Brain microvascular endothelial cell (primary cell): Measurements from ENCODE around the gene LMAN2.

Source experiments
- DNase-seq: peaks from one replicate; pipeline ENCODE4 v3.0.0-alpha.2; 2020
- H3K27ac ChIP-seq: fragments of 250-450 bp; sonication (Bioruptor Pico); 2 replicates; pipeline ENCODE4 v1.5.1; 2020; ENCODE audit warnings: mild to moderate bottlenecking, moderate library complexity
- H3K27me3 ChIP-seq: fragments of 250-450 bp; sonication (Bioruptor Pico); replicated peaks from 2 replicates; pipeline ENCODE4 v1.5.1; 2020; ENCODE audit warnings: mild to moderate bottlenecking
- H3K36me3 ChIP-seq: fragments of 250-450 bp; sonication (Bioruptor Pico); replicated peaks from 2 replicates; pipeline ENCODE4 v1.5.1; 2020; ENCODE audit warnings: mild to moderate bottlenecking
- H3K4me3 ChIP-seq: 2 replicates; pipeline ENCODE4 v1.5.1; 2011; ENCODE audit warnings: low read depth, mild to moderate bottlenecking, control low read depth, low read length, moderate library complexity
- CTCF ChIP-seq: IDR thresholded peaks from 2 replicates; pipeline ENCODE4 v1.5.1; 2011; ENCODE audit warnings: low read depth, mild to moderate bottlenecking, moderate library complexity, low read length, control low read depth, inconsistent platforms; ENCODE audit errors: missing control alignments
- in situ Hi-C: cut with HindIII; loops from 2 replicates; pipeline ENCODE4 v1.10.0; 2017; ENCODE audit warnings: low sequenced_read_pairs, low pct_ligation_motif_present

LMAN2 gene

GRCh38 chr5:177366528-177367322 lies 15.3 kb upstream of the LMAN2 start:
- Histone ChIP-seq H3K27me3 (no peaks in the 10 kb centered on the region), H3K36me3 (no peaks in the 10 kb centered on the region), H3K4me3 (peak overlapping the region; percentile 52), H3K27ac (peak overlapping the region; percentile 31)
- no peak for TF ChIP-seq CTCF
- peak; percentile 76 for DNase-seq
- in situ Hi-C loops, result no loop called here

- TF ChIP-seq CTCF, result no peak
- in situ Hi-C loops, result no loop called here
- H3K27ac ChIP-seq, result no peak overlapping the region
- no peak for DNase-seq
- H3K4me3 ChIP-seq, result no peak overlapping the region
- no peaks in the 10 kb centered on the region for H3K27me3 ChIP-seq
- no peaks in the 10 kb centered on the region for H3K36me3 ChIP-seq
These were observed 14.5 kb upstream of the LMAN2 start for GRCh38 chr5:177365845-177366527.

- DNase-seq, result no peak
- Histone ChIP-seq H3K36me3 (no peaks in the 10 kb centered on the region), H3K27ac (no peak overlapping the region), H3K4me3 (no peak overlapping the region), H3K27me3 (no peaks in the 10 kb centered on the region)
- TF ChIP-seq CTCF, result no peak
- in situ Hi-C loops, result no loop called here
These were observed 12.9 kb upstream of the LMAN2 start for GRCh38 chr5:177364159-177364962.

- Histone ChIP-seq H3K36me3 (no peaks in the 10 kb centered on the region), H3K27me3 (no peaks in the 10 kb centered on the region), H3K4me3 (peak overlapping the region; percentile 52), H3K27ac (no peak overlapping the region)
- TF ChIP-seq CTCF, result no peak
- no peak for DNase-seq
- in situ Hi-C loops, result no loop called here
These were observed 12.1 kb upstream of the LMAN2 start for GRCh38 chr5:177363565-177363964.

GRCh38 chr5:177362610-177363507 lies 11.4 kb upstream of the LMAN2 start:
- no peaks in the 10 kb centered on the region for H3K36me3 ChIP-seq
- no peaks in the 10 kb centered on the region for H3K27me3 ChIP-seq
- no peak for TF ChIP-seq CTCF
- H3K4me3 ChIP-seq, result peak overlapping the region; percentile 52
- in situ Hi-C loops, result no loop called here
- no peak for DNase-seq
- no peak overlapping the region for H3K27ac ChIP-seq
